ENCODE measurements around the gene C14orf132. TPM values are rescaled to one million over a fixed set of nuclear protein-coding genes. Genes with fewer than 3 reads are reported as not detected.

C14orf132 gene
- total and polyA plus RNA-seq, 2 of the 4 experiments (the other 2 are of a cell fraction): 6.3 to 13.5 TPM

DNA sequence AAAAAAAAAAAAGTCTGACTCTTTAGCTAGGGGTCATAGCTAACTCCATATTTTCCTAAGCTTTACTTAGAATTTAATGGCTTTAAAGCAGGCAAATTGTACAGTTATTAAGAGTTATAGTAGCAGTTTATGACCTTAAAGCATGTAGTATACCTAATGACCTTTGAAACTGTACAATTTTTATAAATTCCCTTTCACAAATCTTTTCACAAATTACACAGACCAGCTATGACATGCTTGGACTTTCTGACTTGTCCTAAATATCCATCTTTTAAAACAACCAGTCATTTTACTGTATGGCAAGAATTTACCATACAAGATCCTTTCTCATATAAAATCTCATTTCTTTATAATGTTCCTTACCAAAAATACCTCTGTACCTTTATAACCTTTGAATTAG is 74.8 kb downstream of the C14orf132 start:
- Histone ChIP-seq H3K4me3 (ENCODE audit: insufficient read depth, low read depth, low read length) (no peak overlapping the region), H2BK15ac (ENCODE audit: low read depth, low read length) (no peak overlapping the region), H3K14ac (replicated peaks; ENCODE audit: low read depth, low read length) (no peak overlapping the region), H3K27ac (ENCODE audit: insufficient read depth, low read length) (no peak overlapping the region), H2BK5ac (ENCODE audit: low read depth, low read length, poor library complexity, severe bottlenecking) (no peak overlapping the region), H2BK120ac (ENCODE audit: low read depth, low read length) (no peak overlapping the region), H2AK5ac (ENCODE audit: low read depth, low read length) (no peak overlapping the region), H2AK9ac (replicated peaks; ENCODE audit: low read depth, low read length, poor library complexity) (no peak overlapping the region), H3K27me3 (ENCODE audit: control insufficient read depth, insufficient read depth, low read length) (no peaks in the 10 kb centered on the region), H3K79me1 (ENCODE audit: low read depth in 1 of 2, low read length in 2 of 2) (no peaks in the 10 kb centered on the region; a peak in 1 of 4 replicates), H3K4me1 (ENCODE audit: control insufficient read depth, insufficient read depth, low read length) (peaks cover 10% of the 10 kb centered on the region), H3K23ac (ENCODE audit: low read depth, low read length) (no peak overlapping the region), H2AFZ (replicated peaks; ENCODE audit: low read length, poor library complexity) (no peak overlapping the region), H4K5ac (ENCODE audit: low read depth, low read length) (no peak overlapping the region), H4K91ac (ENCODE audit: insufficient read depth, low read depth, low read length) (no peak overlapping the region), H3K36me3 (ENCODE audit: control insufficient read depth, insufficient read depth, low read length) (no peaks in the 10 kb centered on the region), H4K8ac (ENCODE audit: low read depth in 2 of 2, low read length in 2 of 2) (no peak overlapping the region), H4K20me1 (ENCODE audit: insufficient read depth, low read length) (no peaks in the 10 kb centered on the region), H3K56ac (ENCODE audit: extremely low read depth, insufficient read depth, low read length) (no peak overlapping the region), H3K9me3 (ENCODE audit: control insufficient read depth, insufficient read depth, low read length) (peaks cover 6% of the 10 kb centered on the region), H3K4me2 (ENCODE audit: low read depth, low read length) (no peak overlapping the region), H2BK20ac (ENCODE audit: low read depth, low read length) (no peak overlapping the region), H3K18ac (ENCODE audit: low read depth, low read length) (no peak overlapping the region), H3K4ac (ENCODE audit: low read depth, low read length) (no peak overlapping the region), H3K9me1 (ENCODE audit: insufficient read depth, low read length) (peaks cover 3% of the 10 kb centered on the region; the same call in 1 of the 2 replicates), H3K9ac (ENCODE audit: low read depth, low read length) (no peak overlapping the region)
- ATAC-seq (ENCODE audit: low read depth) (no peak), DNase-seq (no peak)
- dilution Hi-C loops (cut with HindIII; ENCODE audit: low sequenced_read_pairs, unreplicated experiment): no loop called here
- in situ Hi-C loops (cut with MboI; ENCODE audit: low sequenced_read_pairs): no loop called here
- CTCF ChIA-PET: interaction anchor here (0.7 kb wide), 1 partner anchor 8 kb away, joined by 4 read pairs; no protein-coding TSS in a partner anchor
- POLR2A ChIA-PET (ENCODE audit: unreplicated experiment): no interaction called here
- intact Hi-C loops (cut with micrococcal nuclease): no loop called here
- TF ChIP-seq POLR2A (IDR thresholded peaks at IDR 0.05; ENCODE audit: low read depth, low read length) (no peak), CHD1 (IDR thresholded peaks at IDR 0.05; ENCODE audit: low read depth, low read length) (no peak), CEBPB (IDR thresholded peaks at IDR 0.05; ENCODE audit: low read depth, low read length) (no peak), FOS (IDR thresholded peaks at IDR 0.05; ENCODE audit: low read depth, low read length) (no peak), MAFK (IDR thresholded peaks at IDR 0.05; ENCODE audit: low read depth, low read length) (no peak), RCOR1 (IDR thresholded peaks at IDR 0.05; ENCODE audit: insufficient replicate concordance, low read length) (no peak)
- BruUV-seq (replicated peaks): no TSS peak
